Keratinocyte (primary cell): ENCODE data around the gene CCNH. TPM values are rescaled to one million over a fixed set of nuclear protein-coding genes. Genes with fewer than 3 reads are reported as not detected.

Experiments
- DNase-seq: peaks from one replicate; pipeline ENCODE4 v3.0.0-alpha.2; 2011; ENCODE audit warnings: low read depth, missing footprints, low spot score
- FAIRE-seq: peaks from 2 replicates; lab custom pipeline; 2011; peaks lifted over from hg19 to GRCh38; lab: Jason Lieb, UNC
- H2AFZ ChIP-seq: 2 replicates; pipeline ENCODE4 v1.6.0; 2012; ENCODE audit warnings: low read length, control low read depth, inconsistent platforms; ENCODE audit not compliant: control insufficient read depth
- H3K27ac ChIP-seq: 2 replicates; pipeline ENCODE4 v1.5.1; 2011; ENCODE audit warnings: low read length; ENCODE audit not compliant: control insufficient read depth, insufficient read depth
- H3K27me3 ChIP-seq: 3 replicates; pipeline ENCODE4 v1.6.0; 2011; ENCODE audit warnings: low read length; ENCODE audit not compliant: control insufficient read depth, insufficient read depth; ENCODE audit errors: extremely low read depth
- H3K36me3 ChIP-seq, 2 experiments: 2 replicates in 1 of 2; 3 replicates in 1 of 2; pipeline ENCODE4 v1.5.1; 2011; ENCODE audit warnings: low read length in 2 of 2, mild to moderate bottlenecking in 1 of 2; ENCODE audit not compliant: control insufficient read depth in 2 of 2, insufficient read depth in 2 of 2; ENCODE audit errors: extremely low read depth in 1 of 2
- H3K4me1 ChIP-seq: 3 replicates; pipeline ENCODE4 v1.5.1; 2011; ENCODE audit warnings: low read length; ENCODE audit not compliant: control insufficient read depth, insufficient read depth; ENCODE audit errors: extremely low read depth
- H3K4me2 ChIP-seq: 3 replicates; pipeline ENCODE4 v1.6.0; 2011; ENCODE audit warnings: low read depth, low read length; ENCODE audit not compliant: control insufficient read depth, insufficient read depth; ENCODE audit errors: extremely low read depth
- H3K4me3 ChIP-seq, 3 experiments: fragments of 200-600 bp in 1 of 3; sonication (generic) in 1 of 3; 2 replicates in 2 of 3; 3 replicates in 1 of 3; pipeline ENCODE4 v1.5.1; 2011 to 2016; ENCODE audit warnings: low read length in 3 of 3, mild to moderate bottlenecking in 3 of 3, control low read depth in 2 of 3, inconsistent platforms in 1 of 3, low read depth in 1 of 3, mixed read lengths in 1 of 3, mixed run types in 1 of 3, moderate library complexity in 1 of 3; ENCODE audit not compliant: control insufficient read depth in 2 of 3, insufficient read depth in 2 of 3; ENCODE audit errors: extremely low read depth in 1 of 3
- H3K79me2 ChIP-seq: 2 replicates; pipeline ENCODE4 v1.6.0; 2012; ENCODE audit warnings: low read length; ENCODE audit not compliant: control insufficient read depth, insufficient read depth
- H3K9ac ChIP-seq: 3 replicates; pipeline ENCODE4 v1.6.0; 2011; ENCODE audit warnings: low read length; ENCODE audit not compliant: control insufficient read depth, insufficient read depth; ENCODE audit errors: extremely low read depth
- H3K9me1 ChIP-seq: 3 replicates; pipeline ENCODE4 v1.6.0; 2011; ENCODE audit warnings: low read length; ENCODE audit not compliant: control insufficient read depth, insufficient read depth; ENCODE audit errors: extremely low read depth
- H3K9me3 ChIP-seq: 2 replicates; pipeline ENCODE4 v1.5.1; 2012; ENCODE audit warnings: low read depth, low read length; ENCODE audit not compliant: control insufficient read depth
- H4K20me1 ChIP-seq: 3 replicates; pipeline ENCODE4 v1.6.0; 2011; ENCODE audit warnings: low read length; ENCODE audit not compliant: control insufficient read depth, insufficient read depth; ENCODE audit errors: extremely low read depth
- CTCF ChIP-seq, 3 experiments: IDR thresholded peaks in 1 of 3; conservative IDR thresholded peaks in 1 of 3; optimal IDR thresholded peaks in 1 of 3; 2 replicates in 2 of 3; 3 replicates in 1 of 3; pipeline versions ENCODE3 to v1.5.1; 2011; ENCODE audit warnings: low read length in 3 of 3, mild to moderate bottlenecking in 3 of 3, moderate library complexity in 2 of 3, control low read depth in 1 of 3, inconsistent platforms in 1 of 3; ENCODE audit not compliant: insufficient read depth in 2 of 3; ENCODE audit errors: extremely low read depth in 1 of 3
- EZH2 ChIP-seq: IDR thresholded peaks from one replicate; pipeline ENCODE4 v1.6.1; 2012; ENCODE audit warnings: inconsistent platforms, mild to moderate bottlenecking, low read length, moderate library complexity
- dilution Hi-C: fragments of 300-500 bp; cut with MboI; formaldehyde crosslinking; loops from one replicate; pipeline ENCODE4 v1.7.0; 2020; ENCODE audit warnings: low sequenced_read_pairs; ENCODE audit not compliant: extremely low pct_ligation_motif_present
- polyA plus RNA-seq, 5 experiments: library from polyadenylated mRNA; depleted of rRNA in 3 of 5; stranded (reverse) in 3 of 5; stranded (forward) in 1 of 5; unstranded in 1 of 5; fragments of >200 nt; gene quantifications; 1 replicate in 1 of 5; 2 replicates in 3 of 5; 3 replicates in 1 of 5; pipeline versions ENCODE4 v1.2.1 to v1.2.3, GENCODE V29; 2011 to 2012; ENCODE audit warnings: missing spikeins in 2 of 5, low read depth in 1 of 5, low replicate concordance in 1 of 5

CCNH gene
- polyA plus RNA-seq, 1 donor (not counting 4 experiments of a cell fraction or from before 2014, with no cell fraction given) = 56.5 TPM

GRCh38 chr5:87390576-87391199, 22.0 kb downstream of the CCNH start:
- H3K9ac ChIP-seq = no peak overlapping the region
- H3K4me1 ChIP-seq = peaks cover 14% of the 10 kb centered on the region
- H3K79me2 ChIP-seq = no peaks in the 10 kb centered on the region
- no peak overlapping the region for H3K27ac ChIP-seq
- no peak overlapping the region for H2AFZ ChIP-seq
- H3K27me3 ChIP-seq = no peaks in the 10 kb centered on the region
- DNase-seq = no peak
- peaks cover 20 to 36% of the 10 kb centered on the region in 2 experiments for H3K36me3 ChIP-seq
- H4K20me1 ChIP-seq = no peaks in the 10 kb centered on the region
- dilution Hi-C loops = no loop called here
- H3K4me3 ChIP-seq = no peak overlapping the region
- no peak for FAIRE-seq
- H3K4me2 ChIP-seq = no peak overlapping the region
- TF ChIP-seq EZH2 (no peak), CTCF (optimal IDR thresholded peaks at IDR 0.05 in 1 of 3, IDR thresholded peaks at IDR 0.05 in 1 of 3, conservative IDR thresholded peaks at IDR 0.05 in 1 of 3; ENCODE audit: extremely low read depth in 1 of 3, insufficient read depth in 2 of 3, low read length in 3 of 3) (no peak)
- H3K9me3 ChIP-seq = no peaks in the 10 kb centered on the region
- H3K9me1 ChIP-seq = no peaks in the 10 kb centered on the region

GRCh38 chr5:87390075-87390474, 22.7 kb downstream of the CCNH start:
- FAIRE-seq (no peak), DNase-seq (no peak)
- peaks cover 17 to 31% of the 10 kb centered on the region in 2 experiments for H3K36me3 ChIP-seq

More at GRCh38 chr5:87390075-87390474, 22.7 kb downstream of the CCNH start:
- dilution Hi-C loops = no loop called here
- Histone ChIP-seq H3K4me1 (peaks cover 14% of the 10 kb centered on the region), H3K9me3 (no peaks in the 10 kb centered on the region), H3K27me3 (no peaks in the 10 kb centered on the region), H3K4me3 (no peak overlapping the region), H3K27ac (no peak overlapping the region), H3K9ac (no peak overlapping the region), H3K79me2 (no peaks in the 10 kb centered on the region), H2AFZ (no peak overlapping the region), H3K4me2 (no peak overlapping the region), H4K20me1 (no peaks in the 10 kb centered on the region), H3K9me1 (no peaks in the 10 kb centered on the region)
- no peak for TF ChIP-seq CTCF (optimal IDR thresholded peaks at IDR 0.05 in 1 of 3, IDR thresholded peaks at IDR 0.05 in 1 of 3, conservative IDR thresholded peaks at IDR 0.05 in 1 of 3; ENCODE audit: extremely low read depth in 1 of 3, insufficient read depth in 2 of 3, low read length in 3 of 3)
- TF ChIP-seq EZH2 = no peak
